ENCODE measurements around the gene CTDSPL.

DNA sequence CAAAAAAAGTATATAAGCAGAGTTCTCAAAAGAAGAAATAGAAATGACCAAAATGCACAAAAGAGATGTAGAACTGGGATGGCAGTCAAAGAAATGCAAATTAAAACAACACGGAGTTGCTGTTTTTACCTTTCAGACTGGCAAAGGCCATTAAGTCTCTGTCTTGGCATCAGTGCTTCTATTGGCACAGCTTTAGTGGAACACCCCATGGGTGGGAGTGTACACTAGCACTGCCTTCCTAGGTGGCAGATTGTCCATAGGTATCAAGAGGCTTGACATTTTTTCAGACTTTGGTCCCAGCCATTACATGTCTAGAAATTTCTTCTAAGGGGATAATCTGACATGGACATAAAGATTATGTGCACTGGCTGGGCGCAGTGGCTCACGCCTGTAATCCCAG is 70.8 kb downstream of the CTDSPL start:
- TF ChIP-seq POLR2A (IDR thresholded peaks at IDR 0.05; ENCODE audit: low read length) (no peak), GATA1 (IDR thresholded peaks at IDR 0.05; ENCODE audit: low read depth, low read length) (no peak)
